Parathyroid adenoma (tissue), 2 donors: Measurements from ENCODE around the gene RASSF4.

Experiments used
- H2AFZ ChIP-seq: fragments of 300-600 bp; sonication (generic); one replicate; pipeline ENCODE4 v1.7.0; 2017; ENCODE audit warnings: antibody characterized with exemption, mild to moderate bottlenecking
- H3K27ac ChIP-seq: fragments of 300-600 bp; sonication (generic); one replicate; pipeline ENCODE4 v1.7.0; 2017
- H3K27me3 ChIP-seq: fragments of 300-600 bp; sonication (generic); one replicate; pipeline ENCODE4 v1.7.0; 2017; ENCODE audit warnings: low read length; ENCODE audit not compliant: control insufficient read depth, insufficient read depth
- H3K36me3 ChIP-seq: fragments of 300-600 bp; sonication (generic); one replicate; pipeline ENCODE4 v1.7.0; 2017; ENCODE audit warnings: low read length; ENCODE audit not compliant: control insufficient read depth, insufficient read depth
- H3K4me1 ChIP-seq: fragments of 300-600 bp; sonication (generic); one replicate; pipeline ENCODE4 v1.7.0; 2017; ENCODE audit warnings: control low read depth
- H3K4me2 ChIP-seq: fragments of 300-600 bp; sonication (generic); one replicate; pipeline ENCODE4 v1.7.0; 2017; ENCODE audit warnings: low read length
- H3K4me3 ChIP-seq: fragments of 300-600 bp; sonication (generic); one replicate; pipeline ENCODE4 v1.7.0; 2017; ENCODE audit warnings: low read depth, low read length
- H3K79me2 ChIP-seq: fragments of 300-600 bp; sonication (generic); one replicate; pipeline ENCODE4 v1.7.0; 2017; ENCODE audit warnings: control low read depth
- H3K9ac ChIP-seq: fragments of 300-600 bp; sonication (generic); one replicate; pipeline ENCODE4 v1.7.0; 2017; ENCODE audit warnings: mild to moderate bottlenecking
- H3K9me3 ChIP-seq: fragments of 300-600 bp; sonication (generic); one replicate; pipeline ENCODE4 v1.7.0; 2017; ENCODE audit warnings: low read length; ENCODE audit not compliant: control insufficient read depth
- CTCF ChIP-seq: fragments of 300-600 bp; sonication (generic); IDR thresholded peaks from one replicate; pipeline ENCODE4 v1.7.0; 2017; ENCODE audit warnings: antibody characterized with exemption, mild to moderate bottlenecking
- donor health status: primary hyperparathyroidism.

RASSF4 gene

GRCh38 chr10:44972874-44973306, 13.3 kb downstream of the RASSF4 start:
- H3K4me2 ChIP-seq = no peak overlapping the region
- no peak overlapping the region for H2AFZ ChIP-seq
- no peaks in the 10 kb centered on the region for H3K9me3 ChIP-seq
- H3K27ac ChIP-seq = no peak overlapping the region
- H3K4me1 ChIP-seq = no peaks in the 10 kb centered on the region
- no peaks in the 10 kb centered on the region for H3K27me3 ChIP-seq
- no peak overlapping the region for H3K9ac ChIP-seq
- no peak overlapping the region for H3K4me3 ChIP-seq
- no peaks in the 10 kb centered on the region for H3K36me3 ChIP-seq
- no peak for TF ChIP-seq CTCF
- peaks cover 10% of the 10 kb centered on the region for H3K79me2 ChIP-seq

- Histone ChIP-seq H3K9ac (no peak overlapping the region), H3K27me3 (no peaks in the 10 kb centered on the region), H2AFZ (no peak overlapping the region), H3K4me3 (no peak overlapping the region), H3K9me3 (no peaks in the 10 kb centered on the region), H3K27ac (no peak overlapping the region), H3K4me1 (peaks cover 3% of the 10 kb centered on the region), H3K4me2 (no peak overlapping the region), H3K79me2 (peaks cover 7% of the 10 kb centered on the region), H3K36me3 (no peaks in the 10 kb centered on the region)
- no peak for TF ChIP-seq CTCF
Measured at GRCh38 chr10:44973323-44974081, 13.9 kb downstream of the RASSF4 start.

- Histone ChIP-seq H3K4me3 (peak overlapping the region; percentile 44), H3K27me3 (no peaks in the 10 kb centered on the region), H3K36me3 (no peaks in the 10 kb centered on the region), H3K79me2 (peaks cover 5% of the 10 kb centered on the region), H3K27ac (no peak overlapping the region), H3K4me2 (no peak overlapping the region), H2AFZ (no peak overlapping the region), H3K9ac (no peak overlapping the region), H3K9me3 (no peaks in the 10 kb centered on the region), H3K4me1 (peaks cover 7% of the 10 kb centered on the region)
- no peak for TF ChIP-seq CTCF
Measured at GRCh38 chr10:44974082-44974627, 14.6 kb downstream of the RASSF4 start.

GRCh38 chr10:44974628-44975430, 15.2 kb downstream of the RASSF4 start:
- Histone ChIP-seq H3K4me1 (peaks cover 7% of the 10 kb centered on the region), H3K27ac (no peak overlapping the region), H3K4me3 (peak overlapping the region; percentile 44), H3K27me3 (no peaks in the 10 kb centered on the region), H3K9me3 (no peaks in the 10 kb centered on the region), H3K9ac (no peak overlapping the region), H3K36me3 (no peaks in the 10 kb centered on the region), H3K79me2 (peaks cover 5% of the 10 kb centered on the region), H2AFZ (peak overlapping the region; percentile 24), H3K4me2 (peak overlapping the region; percentile 57)
- peak; percentile 99 for TF ChIP-seq CTCF
